K562 (cell line): ENCODE results near the gene SLC25A11. TPM values are rescaled to one million over a fixed set of nuclear protein-coding genes. Genes with fewer than 3 reads are reported as not detected.

ENCODE experiments used
- CCNT2 ChIP-seq: IDR thresholded peaks from 2 replicates; pipeline ENCODE4 v1.6.1; 2011; ENCODE audit warnings: borderline replicate concordance, low read depth, mild to moderate bottlenecking, moderate library complexity, mixed read lengths, low read length; ENCODE audit not compliant: insufficient read length; ENCODE audit errors: extremely low read depth
- CHD4 ChIP-seq: fragments of 200-600 bp; sonication (generic); IDR thresholded peaks from 3 replicates; pipeline ENCODE4 v1.6.1; 2012; ENCODE audit warnings: low read depth, mild to moderate bottlenecking, mixed read lengths, low read length, inconsistent platforms; ENCODE audit not compliant: insufficient read depth, insufficient replicate concordance, poor library complexity, severe bottlenecking
- HLTF ChIP-seq: fragments of 450-650 bp; IDR thresholded peaks from 2 replicates; pipeline ENCODE4 v1.6.1; 2016
- HNRNPK ChIP-seq: fragments of 200-400 bp; formaldehyde crosslinking; IDR thresholded peaks from one replicate; pipeline ENCODE4 v1.6.1; 2018; ENCODE audit warnings: mild to moderate bottlenecking, low read depth, low read length; ENCODE audit not compliant: poor library complexity, severe bottlenecking
- SPI1 ChIP-seq: IDR thresholded peaks from 2 replicates; pipeline ENCODE4 v1.6.1; 2011; ENCODE audit warnings: low read depth, low read length, control low read depth, borderline replicate concordance
- STAT5A ChIP-seq: IDR thresholded peaks from 2 replicates; pipeline ENCODE4 v1.6.1; 2012; ENCODE audit warnings: low read length, inconsistent platforms, borderline replicate concordance
- ZNF12 ChIP-seq: sonication (generic); formaldehyde crosslinking; IDR thresholded peaks from 2 replicates; pipeline ENCODE4 v1.4.0; 2020; ENCODE audit warnings: mild to moderate bottlenecking, missing genetic modification reagents
- ZNF444 ChIP-seq: fragments of 250-450 bp; sonication (Bioruptor Pico); IDR thresholded peaks from 2 replicates; pipeline ENCODE4 v1.4.0; 2020; ENCODE audit warnings: mild to moderate bottlenecking, moderate library complexity
- ZNF589 ChIP-seq: fragments of 200-800 bp; sonication (Bioruptor generic); IDR thresholded peaks from 2 replicates; pipeline ENCODE4 v1.6.1; 2016; ENCODE audit warnings: low read depth, missing genetic modification characterization, missing compliant biosample characterization
- ZNF695 ChIP-seq: fragments of 450-650 bp; formaldehyde crosslinking; IDR thresholded peaks from 2 replicates; pipeline ENCODE4 v1.4.0; 2020; ENCODE audit warnings: mild to moderate bottlenecking, moderate library complexity
- ZSCAN29 ChIP-seq: fragments of 450-650 bp; IDR thresholded peaks from 2 replicates; pipeline ENCODE4 v1.6.1; 2017
- polyA plus RNA-seq, 8 experiments: library from polyadenylated mRNA; depleted of rRNA in 4 of 8; stranded (reverse) in 5 of 8; unstranded in 3 of 8; fragments of >200 nt; fragmentation: Nextera tagmentation in 2 of 8; fragmentation: Illumina TruSeq in 1 of 8; extraction: Ambion mirVana in 2 of 8; extraction: Trizol in 1 of 8; gene quantifications; 2 replicates each; pipeline versions ENCODE4 v1.2.1 to v1.2.3, GENCODE V29; 2011 to 2014; ENCODE audit warnings: inconsistent platforms in 1 of 8, missing spikeins in 1 of 8
- total RNA-seq, 7 experiments: library from RNA; depleted of rRNA in 6 of 7; stranded (reverse); fragments of >200 nt in 6 of 7; fragmentation: Illumina TruSeq in 2 of 7; extraction: Trizol in 2 of 7; gene quantifications; 2 replicates each; pipeline versions ENCODE4 v1.2.1 to v1.2.3, GENCODE V29; 2011 to 2021; ENCODE audit warnings: low replicate concordance in 1 of 7
- TF ChIP-seq, protein P1 (sequence below): fragments of 250-450 bp; sonication (Bioruptor Pico); IDR thresholded peaks from 2 replicates; pipeline ENCODE4 v1.4.0; 2020; ENCODE audit warnings: mild to moderate bottlenecking, moderate library complexity
- TF ChIP-seq, protein P2 (sequence below): sonication (generic); formaldehyde crosslinking; IDR thresholded peaks from 2 replicates; pipeline ENCODE4 v1.8.0; 2022; ENCODE audit warnings: mild to moderate bottlenecking, missing genetic modification reagents
- TF ChIP-seq, protein P3 (sequence below): fragments of 150-350 bp; conservative IDR thresholded peaks from 2 replicates; pipeline ENCODE4 v1.6.1; 2014; ENCODE audit warnings: low read length
- TF ChIP-seq, protein P4 (sequence below), 2 experiments: IDR thresholded peaks; 2 replicates each; pipeline ENCODE4 v1.6.1; 2011; ENCODE audit warnings: borderline replicate concordance in 1 of 2, control low read depth in 1 of 2, low read depth in 1 of 2, low read length in 1 of 2, mild to moderate bottlenecking in 1 of 2, mixed read lengths in 1 of 2, moderate library complexity in 1 of 2; ENCODE audit not compliant: insufficient read depth in 1 of 2, insufficient read length in 1 of 2, poor library complexity in 1 of 2, severe bottlenecking in 1 of 2; ENCODE audit errors: extremely low read depth in 1 of 2
- TF ChIP-seq, protein P5 (sequence below): sonication (generic); formaldehyde crosslinking; IDR thresholded peaks from 2 replicates; pipeline ENCODE4 v1.8.1; 2023; ENCODE audit warnings: mild to moderate bottlenecking, missing genetic modification reagents

The SLC25A11 gene
- total and polyA plus RNA-seq, 9 of the 15 experiments (the other 6 are each of a cell fraction or from before 2014, with no cell fraction given) = 3.1 to 56.7 (median 32.9) TPM

DNA sequence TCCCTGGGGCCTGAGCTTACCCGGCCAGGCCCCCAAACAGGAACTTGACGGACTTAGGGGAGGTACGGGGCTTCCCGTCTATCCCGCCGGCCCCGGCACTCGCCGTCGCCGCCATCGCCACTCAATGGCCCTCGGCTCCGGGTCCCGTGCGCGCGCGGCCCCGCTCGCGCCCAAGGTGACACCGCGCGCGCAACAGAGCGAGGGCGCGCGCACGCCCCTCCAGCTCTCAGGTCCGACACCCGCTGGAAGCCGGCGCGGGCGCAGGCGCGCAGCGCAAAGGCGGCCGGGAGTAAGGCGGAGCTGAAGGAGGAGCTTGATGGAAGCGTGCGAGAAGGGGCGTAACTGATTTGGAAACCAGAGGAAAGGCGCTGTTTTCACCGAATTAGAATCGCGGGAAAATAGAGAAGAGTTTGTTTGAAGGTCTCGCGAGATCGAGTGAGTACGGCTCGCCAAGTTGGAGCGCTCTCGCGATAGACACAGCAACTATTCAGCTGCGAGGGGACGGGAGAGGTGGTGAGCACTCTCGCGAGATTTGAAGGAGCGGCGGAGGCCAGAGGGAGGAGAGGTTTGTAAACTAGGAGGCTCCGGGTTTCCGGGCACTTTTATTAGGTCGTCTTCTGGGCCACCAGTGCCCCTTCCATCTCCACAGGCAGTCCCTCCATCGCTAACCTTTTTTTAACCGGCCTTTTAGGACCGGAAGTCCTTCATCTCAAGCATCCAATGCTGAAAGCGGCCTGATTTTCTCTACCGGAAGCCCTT, at the start of gene SLC25A11, which contains the start of gene RNF167 (continued):
- TF ChIP-seq, protein P1, sequence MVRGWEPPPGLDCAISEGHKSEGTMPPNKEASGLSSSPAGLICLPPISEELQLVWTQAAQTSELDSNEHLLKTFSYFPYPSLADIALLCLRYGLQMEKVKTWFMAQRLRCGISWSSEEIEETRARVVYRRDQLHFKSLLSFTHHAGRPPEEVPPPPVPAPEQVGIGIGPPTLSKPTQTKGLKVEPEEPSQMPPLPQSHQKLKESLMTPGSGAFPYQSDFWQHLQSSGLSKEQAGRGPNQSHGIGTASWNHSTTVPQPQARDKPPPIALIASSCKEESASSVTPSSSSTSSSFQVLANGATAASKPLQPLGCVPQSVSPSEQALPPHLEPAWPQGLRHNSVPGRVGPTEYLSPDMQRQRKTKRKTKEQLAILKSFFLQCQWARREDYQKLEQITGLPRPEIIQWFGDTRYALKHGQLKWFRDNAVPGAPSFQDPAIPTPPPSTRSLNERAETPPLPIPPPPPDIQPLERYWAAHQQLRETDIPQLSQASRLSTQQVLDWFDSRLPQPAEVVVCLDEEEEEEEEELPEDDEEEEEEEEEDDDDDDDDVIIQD (CRISPR knock-in tag) = no peak
- TF ChIP-seq, protein P2, sequence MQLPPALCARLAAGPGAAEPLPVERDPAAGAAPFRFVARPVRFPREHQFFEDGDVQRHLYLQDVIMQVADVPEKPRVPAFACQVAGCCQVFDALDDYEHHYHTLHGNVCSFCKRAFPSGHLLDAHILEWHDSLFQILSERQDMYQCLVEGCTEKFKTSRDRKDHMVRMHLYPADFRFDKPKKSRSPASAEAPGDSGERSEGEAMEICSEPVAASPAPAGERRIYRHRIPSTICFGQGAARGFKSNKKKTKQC = no peak; the same call in 1 of the 2 replicates
- TF ChIP-seq HLTF (no peak), ZNF12 (no peak), STAT5A (no peak), ZNF444 (CRISPR knock-in tag) (no peak), ZNF695 (no peak), CHD4 (no peak), CCNT2 (peak; percentile 71), HNRNPK (no peak), ZNF589 (CRISPR knock-in tag) (peak; percentile 80; the same call in 1 of the 2 replicates), SPI1 (no peak), ZSCAN29 (no peak)
- TF ChIP-seq, protein P3, sequence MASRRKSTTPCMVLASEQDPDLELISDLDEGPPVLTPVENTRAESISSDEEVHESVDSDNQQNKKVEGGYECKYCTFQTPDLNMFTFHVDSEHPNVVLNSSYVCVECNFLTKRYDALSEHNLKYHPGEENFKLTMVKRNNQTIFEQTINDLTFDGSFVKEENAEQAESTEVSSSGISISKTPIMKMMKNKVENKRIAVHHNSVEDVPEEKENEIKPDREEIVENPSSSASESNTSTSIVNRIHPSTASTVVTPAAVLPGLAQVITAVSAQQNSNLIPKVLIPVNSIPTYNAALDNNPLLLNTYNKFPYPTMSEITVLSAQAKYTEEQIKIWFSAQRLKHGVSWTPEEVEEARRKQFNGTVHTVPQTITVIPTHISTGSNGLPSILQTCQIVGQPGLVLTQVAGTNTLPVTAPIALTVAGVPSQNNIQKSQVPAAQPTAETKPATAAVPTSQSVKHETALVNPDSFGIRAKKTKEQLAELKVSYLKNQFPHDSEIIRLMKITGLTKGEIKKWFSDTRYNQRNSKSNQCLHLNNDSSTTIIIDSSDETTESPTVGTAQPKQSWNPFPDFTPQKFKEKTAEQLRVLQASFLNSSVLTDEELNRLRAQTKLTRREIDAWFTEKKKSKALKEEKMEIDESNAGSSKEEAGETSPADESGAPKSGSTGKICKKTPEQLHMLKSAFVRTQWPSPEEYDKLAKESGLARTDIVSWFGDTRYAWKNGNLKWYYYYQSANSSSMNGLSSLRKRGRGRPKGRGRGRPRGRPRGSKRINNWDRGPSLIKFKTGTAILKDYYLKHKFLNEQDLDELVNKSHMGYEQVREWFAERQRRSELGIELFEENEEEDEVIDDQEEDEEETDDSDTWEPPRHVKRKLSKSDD = peak; percentile 98
- TF ChIP-seq, protein P4, sequence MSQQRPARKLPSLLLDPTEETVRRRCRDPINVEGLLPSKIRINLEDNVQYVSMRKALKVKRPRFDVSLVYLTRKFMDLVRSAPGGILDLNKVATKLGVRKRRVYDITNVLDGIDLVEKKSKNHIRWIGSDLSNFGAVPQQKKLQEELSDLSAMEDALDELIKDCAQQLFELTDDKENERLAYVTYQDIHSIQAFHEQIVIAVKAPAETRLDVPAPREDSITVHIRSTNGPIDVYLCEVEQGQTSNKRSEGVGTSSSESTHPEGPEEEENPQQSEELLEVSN (IDR thresholded peaks at IDR 0.05; ENCODE audit: borderline replicate concordance in 1 of 2, extremely low read depth in 1 of 2, insufficient read depth in 1 of 2, insufficient read length in 1 of 2, low read depth in 1 of 2, low read length in 1 of 2, poor library complexity in 1 of 2, severe bottlenecking in 1 of 2) = peak in 1 of 2 experiments; percentile 57
- TF ChIP-seq, protein P5, sequence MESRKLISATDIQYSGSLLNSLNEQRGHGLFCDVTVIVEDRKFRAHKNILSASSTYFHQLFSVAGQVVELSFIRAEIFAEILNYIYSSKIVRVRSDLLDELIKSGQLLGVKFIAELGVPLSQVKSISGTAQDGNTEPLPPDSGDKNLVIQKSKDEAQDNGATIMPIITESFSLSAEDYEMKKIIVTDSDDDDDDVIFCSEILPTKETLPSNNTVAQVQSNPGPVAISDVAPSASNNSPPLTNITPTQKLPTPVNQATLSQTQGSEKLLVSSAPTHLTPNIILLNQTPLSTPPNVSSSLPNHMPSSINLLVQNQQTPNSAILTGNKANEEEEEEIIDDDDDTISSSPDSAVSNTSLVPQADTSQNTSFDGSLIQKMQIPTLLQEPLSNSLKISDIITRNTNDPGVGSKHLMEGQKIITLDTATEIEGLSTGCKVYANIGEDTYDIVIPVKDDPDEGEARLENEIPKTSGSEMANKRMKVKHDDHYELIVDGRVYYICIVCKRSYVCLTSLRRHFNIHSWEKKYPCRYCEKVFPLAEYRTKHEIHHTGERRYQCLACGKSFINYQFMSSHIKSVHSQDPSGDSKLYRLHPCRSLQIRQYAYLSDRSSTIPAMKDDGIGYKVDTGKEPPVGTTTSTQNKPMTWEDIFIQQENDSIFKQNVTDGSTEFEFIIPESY (CRISPR knock-in tag) = no peak
